GM18507 (cell line): Measurements from ENCODE around the gene RAB15.
A peak's percentile ranks its signal among the peaks of the same experiment; 100 is the strongest.

Source experiments
- DNase-seq: peaks from one replicate; pipeline ENCODE4 v3.0.0; 2011; ENCODE audit warnings: low read depth; ENCODE audit not compliant: insufficient read length; ENCODE audit errors: extremely low spot score
- FAIRE-seq: peaks from 2 replicates; lab custom pipeline; 2011; peaks lifted over from hg19 to GRCh38; lab: Jason Lieb, UNC

RAB15 gene

DNA sequence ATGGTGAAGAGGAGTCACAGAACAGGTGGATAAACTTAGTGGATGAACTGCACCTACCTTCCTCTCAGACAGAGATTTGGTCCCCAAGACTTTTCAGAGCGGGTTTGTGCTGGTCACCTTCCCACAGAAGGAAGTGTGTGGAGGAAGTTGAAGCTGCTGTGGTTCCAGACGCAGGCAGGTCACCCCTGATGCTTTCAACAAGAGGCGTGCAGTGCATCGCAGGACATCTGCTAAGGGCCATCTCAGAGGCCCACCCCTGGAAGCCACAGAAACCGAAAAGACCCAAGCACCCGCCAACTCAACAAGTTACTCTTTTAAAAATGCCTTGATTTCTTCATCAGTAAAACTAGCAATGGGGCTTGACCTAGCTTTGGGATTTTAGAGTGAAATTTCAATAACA, 28.6 kb downstream of the RAB15 start:
- FAIRE-seq: no peak

DNA sequence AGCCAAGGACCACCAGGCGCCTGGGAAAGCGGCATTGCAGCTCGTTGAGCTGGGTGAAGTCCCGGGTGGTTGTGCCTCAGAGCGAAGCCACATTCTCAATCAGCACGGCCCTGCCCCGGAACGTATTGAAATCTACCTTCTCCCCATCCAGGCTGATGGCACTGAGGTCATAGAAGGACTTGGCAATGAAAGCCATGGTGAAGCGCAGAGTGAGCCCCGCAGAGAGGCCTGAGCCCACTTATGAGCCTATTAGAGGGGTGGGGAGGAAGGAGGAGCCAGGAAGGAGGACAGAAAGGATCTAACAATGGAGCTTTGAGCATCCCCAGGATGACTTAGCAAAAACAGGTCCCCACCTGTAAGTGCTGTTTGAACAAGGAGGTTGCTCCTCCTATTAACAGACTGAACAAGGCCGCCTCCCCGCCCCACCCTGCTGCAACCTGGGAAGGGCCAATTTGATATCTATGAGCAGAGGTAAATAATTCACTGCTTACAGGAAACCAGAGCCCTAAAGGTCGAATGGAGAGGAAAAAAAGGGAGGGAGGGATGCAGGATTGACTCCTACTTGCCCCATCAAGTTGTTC, 29.5 kb downstream of the RAB15 start, which contains the start of gene GPX2:
GPX2 (minus strand) TSS at position 215 of the 581 bp plus-strand sequence; CDS start at position 196, 19 bp downstream.
- DNase-seq (no peak), FAIRE-seq (no peak)

More for the DNA sequence above, 28.6 kb downstream of the RAB15 start:
- no peak for DNase-seq

DNA sequence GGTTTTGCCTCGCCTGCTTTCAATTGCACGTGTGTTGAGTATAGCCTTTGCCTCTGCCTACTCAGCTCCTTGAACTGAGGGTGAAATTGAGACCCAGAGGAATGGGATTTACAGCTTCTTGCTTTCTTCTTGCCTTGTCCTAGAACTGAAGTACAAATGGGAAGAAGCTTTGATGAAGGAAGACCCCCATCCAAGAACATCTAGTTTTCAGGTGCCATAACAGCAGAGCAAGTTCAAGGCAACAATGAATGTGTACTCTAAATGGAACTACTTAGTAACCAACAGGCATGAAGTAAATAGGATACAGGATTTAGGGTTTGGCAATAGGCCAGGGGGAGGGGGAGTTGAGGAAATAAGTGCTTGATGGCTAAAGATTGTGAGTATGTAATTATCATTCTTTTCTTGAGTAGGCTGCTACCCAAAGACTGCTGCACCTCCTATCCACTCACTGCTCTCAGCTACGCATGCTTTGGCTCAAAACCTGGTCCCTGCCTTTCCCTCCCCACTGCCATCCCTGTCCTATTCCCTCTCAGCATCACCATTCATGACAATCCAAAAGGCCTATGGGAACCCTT, 31.7 kb downstream of the RAB15 start:
- FAIRE-seq: no peak
- DNase-seq: no peak

DNA sequence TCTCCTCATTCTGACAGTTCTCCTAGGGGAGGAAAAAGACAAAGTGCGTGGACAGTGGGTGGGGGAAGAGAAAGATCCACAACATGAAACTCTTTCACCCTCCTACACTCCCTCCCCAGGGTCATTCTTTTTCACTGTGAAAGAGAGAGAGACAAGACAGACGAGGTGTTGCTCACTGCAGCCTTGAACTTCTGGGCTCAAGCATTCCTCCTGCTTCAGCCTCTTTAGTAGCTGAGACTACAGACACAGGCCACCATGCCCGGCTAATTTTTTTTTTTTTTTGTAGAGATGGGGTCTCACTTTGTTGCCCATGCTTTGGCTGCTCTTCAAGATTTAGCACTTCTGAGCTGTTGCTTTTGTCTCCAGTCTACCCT, 32.3 kb downstream of the RAB15 start:
- FAIRE-seq (no peak), DNase-seq (no peak)

DNA sequence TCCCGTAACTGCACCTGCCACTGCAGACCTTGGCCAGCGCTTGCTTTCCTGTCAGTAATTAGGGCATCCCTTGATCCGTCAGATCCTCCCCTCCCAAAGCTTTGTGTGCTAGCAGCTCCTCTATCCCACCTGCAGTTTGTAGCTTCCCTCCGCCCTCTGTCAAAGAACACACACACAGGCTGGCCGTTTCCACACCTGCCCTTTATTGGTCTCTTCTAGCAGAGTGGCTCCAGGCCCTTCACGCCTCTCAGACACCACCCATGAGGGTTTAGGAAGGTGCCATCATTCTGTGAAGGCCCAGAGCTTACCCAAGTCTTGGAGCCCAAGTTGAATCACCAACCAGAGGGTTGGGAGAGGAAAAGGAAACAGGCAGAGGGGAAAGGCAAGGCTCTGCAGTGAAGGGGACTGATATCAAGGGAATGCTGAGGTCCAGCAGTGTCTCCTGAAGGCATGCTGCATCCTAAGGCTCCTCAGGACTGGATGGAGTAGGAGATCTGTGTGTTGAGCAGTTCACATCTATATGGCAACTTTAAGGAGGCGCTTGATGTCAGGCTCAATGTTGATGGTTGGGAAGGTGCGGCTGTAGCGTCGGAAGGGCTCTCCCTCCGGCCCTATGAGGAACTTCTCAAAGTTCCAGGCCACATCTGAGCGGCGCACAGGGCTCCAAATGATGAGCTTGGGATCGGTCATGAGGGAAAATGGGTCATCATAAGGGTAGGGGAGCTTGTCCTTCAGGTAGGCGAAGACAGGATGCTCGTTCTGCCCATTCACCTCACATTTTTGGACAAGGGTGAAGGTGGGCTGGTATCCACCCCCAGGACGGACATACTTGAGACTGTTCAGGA, 32.9 kb downstream of the RAB15 start:
- FAIRE-seq: no peak
- no peak for DNase-seq

DNA sequence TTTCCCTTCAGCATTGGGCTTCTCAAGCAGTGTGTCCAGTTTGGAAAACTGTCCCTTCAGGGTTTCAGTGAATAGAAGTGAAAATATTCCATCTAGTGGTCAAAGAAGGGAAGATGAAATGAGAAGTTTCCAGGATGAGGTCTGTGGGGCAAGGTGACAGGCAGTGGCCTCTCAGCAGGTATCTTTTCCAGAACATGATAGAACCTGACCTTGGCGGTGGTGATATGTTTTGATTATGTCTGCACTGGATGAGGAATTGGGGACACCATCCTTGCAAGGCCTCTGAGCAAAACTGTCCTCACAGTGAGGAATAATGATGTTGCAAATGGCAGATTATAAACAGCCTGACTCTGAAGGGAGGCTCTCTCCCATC, 34.3 kb downstream of the RAB15 start:
- DNase-seq: no peak
- FAIRE-seq: no peak

DNA sequence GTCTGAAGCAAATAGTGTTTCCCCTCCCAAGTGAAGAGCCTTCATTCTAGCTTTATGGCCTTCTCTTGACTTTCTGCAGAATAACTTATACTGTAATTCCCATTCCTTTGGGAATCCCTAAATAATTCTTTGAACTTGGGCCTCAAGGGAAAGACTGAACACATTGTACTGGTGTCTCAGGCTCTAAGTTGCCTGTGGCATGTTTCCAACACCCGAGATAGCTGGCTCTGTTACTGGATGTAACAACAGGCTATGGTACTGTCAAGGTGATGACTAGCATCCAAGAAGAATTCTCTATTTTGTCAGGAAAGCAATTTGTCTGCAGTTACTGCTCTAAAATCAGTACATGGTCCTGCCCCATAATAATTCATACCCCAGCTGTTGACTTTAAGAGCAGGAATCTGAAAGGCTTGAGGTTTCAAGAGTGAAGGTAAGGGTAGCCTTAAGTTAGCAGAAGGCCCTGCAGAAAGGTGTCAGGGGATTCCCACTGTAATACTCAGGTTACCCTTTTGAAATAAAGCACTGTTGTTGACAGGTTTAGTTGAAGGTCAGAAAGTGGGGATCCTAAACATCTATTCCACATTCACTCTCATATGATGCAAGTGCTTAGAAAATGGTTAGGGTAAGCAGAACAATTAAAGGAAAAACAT, 34.8 kb downstream of the RAB15 start:
- FAIRE-seq (no peak), DNase-seq (no peak)

DNA sequence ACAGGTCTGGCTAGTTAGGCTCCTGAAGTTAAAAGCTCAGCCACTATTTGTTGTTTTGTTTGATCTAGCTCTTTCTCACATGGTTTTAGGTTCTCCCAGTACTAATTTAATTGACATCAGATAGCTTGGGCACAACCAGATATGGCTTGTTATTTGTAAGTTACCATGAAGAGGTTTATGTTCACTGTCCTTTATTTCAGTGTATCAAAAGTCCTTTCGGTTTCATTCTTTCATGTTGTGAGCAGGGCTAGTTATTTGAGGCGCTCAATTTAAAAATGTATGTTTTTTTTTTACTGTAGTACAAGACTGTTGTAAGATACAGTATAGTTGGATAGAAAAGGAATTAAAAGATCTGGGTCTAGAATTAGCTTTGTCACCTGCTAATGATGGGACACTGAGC, 36.6 kb downstream of the RAB15 start:
- no peak for FAIRE-seq

DNA sequence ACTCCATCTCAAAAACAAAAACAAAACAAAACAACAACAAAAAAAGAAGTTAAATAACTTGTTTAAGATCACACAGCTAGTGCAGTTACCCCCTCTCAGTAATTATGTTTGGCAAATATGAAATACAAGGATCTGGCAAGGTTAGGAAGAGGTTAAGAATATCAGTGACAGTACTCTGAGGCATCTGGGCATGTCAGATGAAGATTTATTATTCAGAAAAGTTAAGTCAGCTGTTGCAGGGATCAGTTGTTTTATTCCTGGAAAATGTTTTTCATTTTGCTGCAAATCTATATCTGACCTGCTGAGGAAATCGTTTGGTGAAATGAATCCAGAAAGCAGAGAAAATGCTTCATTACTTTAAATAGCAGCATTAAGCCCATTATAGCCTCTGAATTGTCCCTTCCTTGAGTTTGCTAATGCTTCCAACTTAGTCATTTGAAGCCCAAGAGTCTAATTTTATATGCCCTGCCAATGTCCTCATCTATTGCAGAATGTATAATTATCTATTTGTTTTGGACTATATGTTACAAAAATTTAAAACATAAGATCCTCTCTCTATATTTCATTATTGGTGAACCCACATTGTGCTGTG, 37.7 kb downstream of the RAB15 start:
- DNase-seq: no peak
- no peak for FAIRE-seq

More for the DNA sequence above, 36.6 kb downstream of the RAB15 start:
- DNase-seq: no peak

DNA sequence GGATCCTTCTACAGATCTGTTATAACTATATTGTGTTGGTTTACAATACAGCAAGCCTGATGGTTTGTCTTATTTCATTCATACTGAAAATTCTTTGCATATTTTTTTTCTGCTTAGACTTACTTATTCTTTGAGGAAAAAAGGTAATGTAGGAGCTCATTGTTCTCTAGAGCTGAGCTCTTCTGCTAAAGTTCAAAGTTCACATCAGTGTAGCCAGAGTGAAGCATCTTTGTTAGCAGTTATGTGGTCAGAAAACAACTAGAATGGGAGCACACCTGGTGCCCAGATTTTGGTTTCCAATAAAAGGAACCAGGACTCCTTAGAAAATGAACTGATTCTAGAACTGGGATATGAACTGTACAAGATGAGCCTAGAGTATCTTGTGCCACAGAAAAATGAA, 39.9 kb downstream of the RAB15 start:
- no peak for FAIRE-seq
- no peak for DNase-seq

DNA sequence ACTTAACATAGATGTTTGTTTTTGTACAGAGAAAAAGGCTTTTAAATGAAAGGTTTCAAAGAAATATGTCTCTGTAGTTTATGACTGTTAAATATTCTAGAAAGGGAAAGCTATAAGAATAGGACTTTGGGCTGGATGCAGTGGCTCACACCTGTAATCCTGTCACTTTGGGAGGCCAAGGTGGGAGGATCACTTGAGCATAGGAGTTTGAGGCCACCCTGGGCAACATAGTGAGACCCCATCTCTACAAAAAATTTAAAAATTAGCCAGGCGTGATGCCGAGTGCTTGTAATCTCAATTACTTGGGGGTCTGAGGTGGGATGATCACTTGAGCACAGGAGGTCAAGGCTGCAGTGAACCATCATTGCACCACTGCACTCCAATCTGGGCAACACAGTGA, 41.0 kb downstream of the RAB15 start:
- FAIRE-seq: no peak
- no peak for DNase-seq

DNA sequence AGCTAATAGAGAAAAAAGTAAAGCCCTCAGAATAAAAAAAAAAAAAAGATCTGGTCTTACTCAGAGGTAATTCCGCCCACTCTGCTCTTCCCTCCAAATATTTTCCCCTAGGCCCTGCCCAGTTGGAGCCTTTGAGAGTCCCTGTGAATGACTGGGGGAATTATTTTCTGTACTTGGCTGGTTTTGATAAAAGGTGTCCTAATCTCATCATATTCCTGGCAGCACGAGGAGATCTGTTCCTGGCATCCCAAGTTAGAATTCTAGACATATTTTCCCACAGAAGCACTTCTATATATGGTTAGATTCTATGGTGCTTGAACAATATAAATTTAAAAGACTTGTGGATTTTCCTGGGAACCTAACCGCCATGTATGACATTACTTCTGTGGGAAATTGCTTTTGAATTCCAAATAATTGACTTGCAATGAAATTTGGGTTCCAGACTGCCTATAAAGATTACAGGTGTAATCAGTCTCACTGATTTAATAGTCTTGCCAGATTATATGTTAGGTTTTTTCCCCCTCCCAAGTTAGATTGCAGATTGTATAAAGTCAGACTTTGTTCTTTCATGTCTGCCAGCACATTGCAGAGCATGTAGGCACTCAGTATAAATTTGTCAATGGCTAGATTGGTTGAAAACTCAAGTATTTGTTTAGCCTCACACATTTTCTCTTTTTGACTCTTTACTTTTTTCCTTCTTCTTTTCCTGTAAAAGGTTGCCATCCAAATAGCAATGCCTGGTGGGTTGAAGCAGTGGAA, 41.9 kb downstream of the RAB15 start:
- no peak for DNase-seq

DNA sequence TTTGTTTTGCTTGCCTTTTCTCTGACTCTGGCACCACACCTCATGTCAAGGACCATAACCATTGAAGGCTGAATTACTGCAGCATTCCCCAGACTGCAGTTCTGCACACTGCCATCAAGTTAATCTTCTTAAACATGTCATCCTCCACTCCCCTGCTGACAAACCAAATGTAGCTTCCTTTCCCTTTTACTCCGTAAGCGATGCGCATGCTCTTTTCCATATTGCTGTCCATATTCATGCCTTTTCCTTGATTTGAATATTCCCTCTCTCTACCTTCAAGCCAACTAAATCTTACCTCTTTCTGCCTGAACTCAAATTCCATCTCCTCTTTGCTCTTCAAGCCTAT, 43.1 kb downstream of the RAB15 start:
- no peak for FAIRE-seq

More for the DNA sequence above, 41.9 kb downstream of the RAB15 start:
- no peak for FAIRE-seq

DNA sequence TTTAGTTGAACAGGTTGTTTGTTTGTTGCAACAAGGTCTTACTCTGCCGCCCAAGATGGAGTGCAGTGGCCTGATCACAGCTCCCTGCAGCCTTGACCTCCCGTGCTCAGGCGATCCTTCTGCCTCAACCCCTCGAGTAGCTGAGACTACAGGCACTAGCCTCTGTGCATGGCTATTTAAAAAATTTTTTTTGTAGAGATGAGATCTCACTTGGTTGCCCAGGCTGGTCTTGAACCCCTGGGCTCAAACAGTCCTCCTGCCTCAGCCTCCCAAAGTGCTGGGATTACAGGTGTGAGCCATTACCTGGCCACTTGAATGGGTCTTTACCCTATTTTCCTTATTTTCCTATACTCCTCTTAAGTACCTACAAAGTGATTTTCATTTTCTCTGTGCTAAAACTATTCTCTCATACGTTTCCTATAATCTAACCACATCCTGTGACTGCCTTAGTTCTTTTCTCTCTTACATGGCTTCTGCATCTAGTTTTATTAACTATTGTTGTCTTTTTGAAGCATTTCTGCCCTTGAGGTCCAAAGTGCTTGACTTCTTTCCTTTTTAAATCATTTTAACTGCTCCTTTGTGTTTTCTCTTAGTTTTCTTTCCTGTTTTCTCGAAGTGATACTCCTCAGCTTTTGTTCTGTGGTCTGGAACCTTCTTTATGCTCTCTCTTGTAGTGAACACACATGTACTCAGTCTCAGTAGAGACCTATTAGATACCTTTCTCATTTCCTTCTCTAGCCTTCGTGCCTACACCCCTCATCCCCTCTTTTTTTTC, 43.7 kb downstream of the RAB15 start:
- FAIRE-seq (peak; percentile 82), DNase-seq (no peak)

More for the DNA sequence above, 43.1 kb downstream of the RAB15 start:
- no peak for DNase-seq

DNA sequence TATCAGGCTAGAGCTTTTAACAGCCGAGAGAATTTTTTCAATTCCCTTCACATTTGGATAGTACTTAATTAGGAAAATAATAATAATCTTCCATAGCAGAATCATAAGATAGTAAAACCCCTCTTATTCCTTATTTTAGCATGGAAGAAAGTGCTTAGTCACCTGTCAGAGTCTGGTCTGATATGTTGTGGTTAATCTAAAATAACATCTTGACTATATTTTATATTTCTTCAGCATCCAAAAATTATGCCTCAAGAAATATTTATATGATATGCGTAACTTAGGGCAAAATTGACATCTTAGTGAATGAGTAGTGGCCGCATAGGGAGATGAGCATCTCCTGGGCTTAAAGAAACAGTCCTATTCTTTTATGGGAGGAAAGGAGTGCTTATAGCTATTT, 45.1 kb downstream of the RAB15 start:
- no peak for DNase-seq
- FAIRE-seq: no peak

DNA sequence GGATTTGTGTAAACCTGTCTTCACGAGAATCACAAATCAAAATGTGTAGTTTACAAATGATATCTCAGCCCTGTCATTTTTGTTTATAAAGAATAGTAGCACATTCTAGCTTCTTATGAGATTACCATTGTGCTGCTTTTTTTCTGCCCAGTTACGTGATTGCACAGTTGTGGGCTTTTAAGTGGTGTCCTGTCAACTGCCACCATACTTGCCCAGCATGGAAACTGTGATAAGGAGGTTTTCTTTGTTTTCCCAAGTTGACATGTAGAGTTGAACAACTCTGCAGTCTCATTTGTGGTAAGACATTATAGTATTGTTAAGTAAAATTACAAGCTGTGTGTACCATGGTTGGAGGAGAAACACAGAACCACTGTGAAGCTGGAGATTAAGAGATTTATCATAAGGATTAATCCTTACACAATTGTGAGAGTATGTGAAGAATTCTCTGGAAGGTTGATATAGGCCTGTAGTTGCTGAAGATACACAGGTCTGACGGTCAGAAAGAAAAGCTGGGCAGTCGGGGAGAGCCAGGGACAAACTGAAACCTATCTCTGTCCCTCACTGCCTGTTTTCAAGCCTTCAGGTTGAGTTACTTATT, 45.6 kb downstream of the RAB15 start:
- no peak for DNase-seq
- no peak for FAIRE-seq

DNA sequence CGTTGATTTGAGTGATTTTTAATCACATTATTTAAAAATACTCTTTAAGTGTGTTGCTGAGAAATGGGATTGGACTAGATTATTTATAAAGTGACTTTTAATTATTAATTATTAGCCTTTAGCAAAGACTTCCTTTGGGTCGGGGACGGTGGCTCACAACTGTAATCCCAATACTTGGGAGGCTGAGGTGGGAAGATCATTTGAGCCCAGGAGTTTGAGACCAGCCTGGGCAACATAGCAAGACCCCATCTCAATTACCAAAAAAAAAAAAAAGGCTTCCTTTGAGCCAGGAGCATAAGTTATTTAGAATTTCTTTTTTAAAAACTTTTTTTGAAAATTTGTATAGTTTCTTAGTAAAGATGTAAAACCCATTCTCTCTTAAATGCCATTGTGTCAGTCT, 49.1 kb downstream of the RAB15 start:
- FAIRE-seq (no peak), DNase-seq (no peak)

DNA sequence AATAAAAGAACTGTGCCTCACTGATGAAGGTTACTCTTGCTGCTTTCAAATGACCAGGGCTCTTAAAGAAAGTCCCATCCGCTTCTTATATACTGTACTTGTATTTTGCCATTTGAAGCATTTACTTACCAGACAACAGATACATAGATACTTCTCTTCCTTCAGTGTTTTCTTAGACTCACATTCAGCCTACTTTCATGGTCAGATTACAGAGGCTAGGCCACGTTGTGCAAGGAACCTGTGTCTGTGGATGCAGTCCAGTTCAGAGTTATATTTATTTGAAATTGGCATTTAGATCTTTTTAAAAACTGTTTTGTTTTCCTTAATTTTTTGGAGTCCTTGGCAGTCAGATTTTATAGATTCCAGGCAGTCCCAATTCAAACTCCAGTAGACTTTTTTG, 51.7 kb downstream of the RAB15 start:
- FAIRE-seq: no peak
- DNase-seq: no peak
